Trophoblast cell (in vitro differentiated cells and primary cell): ENCODE results near the gene CEACAM3.

Experiments used
- DNase-seq, 2 donors: peaks; one replicate each; pipeline ENCODE4 v3.0.0-alpha.2; 2016
- H2AFZ ChIP-seq: 2 replicates; pipeline ENCODE4 v1.6.1; 2013; ENCODE audit warnings: low read length, moderate library complexity, mild to moderate bottlenecking; ENCODE audit not compliant: insufficient read depth, poor library complexity
- H2AK5ac ChIP-seq: 2 replicates; pipeline ENCODE4 v1.6.1; 2013; ENCODE audit warnings: mild to moderate bottlenecking, low read length
- H2BK120ac ChIP-seq: 2 replicates; pipeline ENCODE4 v1.6.1; 2013; ENCODE audit warnings: low read length, mild to moderate bottlenecking, moderate library complexity; ENCODE audit not compliant: insufficient read depth, poor library complexity
- H2BK12ac ChIP-seq: 2 replicates; pipeline ENCODE4 v1.6.1; 2013; ENCODE audit warnings: mild to moderate bottlenecking, low read length, moderate library complexity
- H2BK5ac ChIP-seq: 2 replicates; pipeline ENCODE4 v1.6.1; 2013; ENCODE audit warnings: low read length, low read depth, moderate library complexity, mild to moderate bottlenecking; ENCODE audit not compliant: poor library complexity
- H3K14ac ChIP-seq: 2 replicates; pipeline ENCODE4 v1.6.1; 2013; ENCODE audit warnings: mild to moderate bottlenecking, low read length
- H3K18ac ChIP-seq: 2 replicates; pipeline ENCODE4 v1.6.1; 2013; ENCODE audit warnings: mild to moderate bottlenecking, low read length
- H3K23ac ChIP-seq: 2 replicates; pipeline ENCODE4 v1.6.1; 2013; ENCODE audit warnings: low read length
- H3K27ac ChIP-seq: 2 replicates; pipeline ENCODE4 v1.5.1; 2013; ENCODE audit warnings: low read depth, mild to moderate bottlenecking, inconsistent platforms, low read length, moderate library complexity
- H3K27me3 ChIP-seq: 2 replicates; pipeline ENCODE4 v1.6.1; 2013; ENCODE audit warnings: inconsistent platforms, mild to moderate bottlenecking, low read length, moderate library complexity; ENCODE audit not compliant: insufficient read depth
- H3K36me3 ChIP-seq, 2 experiments: 1 replicate in 1 of 2; 2 replicates in 1 of 2; pipeline ENCODE4 v1.6.1; 2013; ENCODE audit warnings: low read length in 2 of 2, mild to moderate bottlenecking in 2 of 2, moderate library complexity in 1 of 2; ENCODE audit not compliant: insufficient read depth in 2 of 2, control insufficient read depth in 1 of 2
- H3K4ac ChIP-seq: 2 replicates; pipeline ENCODE4 v1.6.1; 2013; ENCODE audit warnings: low read depth, mild to moderate bottlenecking, low read length, moderate library complexity
- H3K4me1 ChIP-seq, 2 experiments: 1 replicate in 1 of 2; 2 replicates in 1 of 2; pipeline ENCODE4 v1.6.1; 2013; ENCODE audit warnings: low read length in 2 of 2, mild to moderate bottlenecking in 2 of 2, moderate library complexity in 1 of 2; ENCODE audit not compliant: insufficient read depth in 2 of 2, control insufficient read depth in 1 of 2
- H3K4me2 ChIP-seq: 2 replicates; pipeline ENCODE4 v1.6.1; 2013; ENCODE audit warnings: inconsistent platforms, mild to moderate bottlenecking, low read length, moderate library complexity
- H3K4me3 ChIP-seq: 2 replicates; pipeline ENCODE4 v1.5.1; 2013; ENCODE audit warnings: mild to moderate bottlenecking, low read depth, low read length, inconsistent platforms
- H3K79me1 ChIP-seq: one replicate; pipeline ENCODE4 v1.6.1; 2013; ENCODE audit warnings: low read length
- H3K79me2 ChIP-seq: 2 replicates; pipeline ENCODE4 v1.6.1; 2013; ENCODE audit warnings: low read length, mild to moderate bottlenecking; ENCODE audit not compliant: control insufficient read depth, insufficient read depth, poor library complexity
- H3K9ac ChIP-seq: 2 replicates; pipeline ENCODE4 v1.6.1; 2013; ENCODE audit warnings: mild to moderate bottlenecking, low read length
- H3K9me3 ChIP-seq: 2 replicates; pipeline ENCODE4 v1.6.1; 2013; ENCODE audit warnings: low read depth, mild to moderate bottlenecking, control low read depth, inconsistent platforms, low read length; ENCODE audit not compliant: insufficient read depth
- H4K12ac ChIP-seq: 2 replicates; pipeline ENCODE4 v1.6.1; 2013; ENCODE audit warnings: low read depth, mild to moderate bottlenecking, low read length, moderate library complexity
- H4K8ac ChIP-seq: 2 replicates; pipeline ENCODE4 v1.6.1; 2013; ENCODE audit warnings: low read depth, mild to moderate bottlenecking, low read length, moderate library complexity
- H4K91ac ChIP-seq: one replicate; pipeline ENCODE4 v1.6.1; 2013; ENCODE audit warnings: low read depth, mild to moderate bottlenecking, low read length, moderate library complexity
- WGBS: extraction: QIAGEN DNeasy Blood & Tissue Kit; methylation state at CpG from one replicate; pipeline ENCODE4 v1.1.7; 2013; ENCODE audit warnings: missing lambda C conversion rate; ENCODE audit not compliant: insufficient read length, insufficient coverage; ENCODE audit errors: extremely low coverage; 5-methylcytosine and 5-hydroxymethylcytosine counted together

The CEACAM3 gene

GRCh38 chr19:41810301-41810700, 13.9 kb downstream of the CEACAM3 start:
- no peak overlapping the region for H3K27ac ChIP-seq
- WGBS, result no CpG with 5 or more reads among the region's 4 CpGs
- H2AK5ac ChIP-seq, result no peak overlapping the region
- H3K23ac ChIP-seq, result no peak overlapping the region
- H3K4me1 ChIP-seq, result no peaks in the 10 kb centered on the region
- DNase-seq, result no peak
- H3K14ac ChIP-seq, result no peak overlapping the region
- no peak overlapping the region for H3K9ac ChIP-seq
- H3K36me3 ChIP-seq, result no peaks in the 10 kb centered on the region
- H3K4me3 ChIP-seq, result no peak overlapping the region
- H4K12ac ChIP-seq, result no peak overlapping the region
- no peak overlapping the region for H3K4me2 ChIP-seq
- H3K79me1 ChIP-seq, result no peaks in the 10 kb centered on the region
- no peak overlapping the region for H3K18ac ChIP-seq
- H2BK12ac ChIP-seq, result no peak overlapping the region
- H3K9me3 ChIP-seq, result peaks cover 22% of the 10 kb centered on the region
- H2BK5ac ChIP-seq, result no peak overlapping the region
- no peak overlapping the region for H4K8ac ChIP-seq
- no peak overlapping the region for H2AFZ ChIP-seq
- no peak overlapping the region for H3K4ac ChIP-seq
- H4K91ac ChIP-seq, result no peak overlapping the region
- no peaks in the 10 kb centered on the region for H3K79me2 ChIP-seq
- H2BK120ac ChIP-seq, result no peak overlapping the region
- H3K27me3 ChIP-seq, result no peaks in the 10 kb centered on the region

- Histone ChIP-seq H2AK5ac (no peak overlapping the region), H3K79me2 (no peaks in the 10 kb centered on the region), H3K9ac (no peak overlapping the region), H3K14ac (no peak overlapping the region), H3K27me3 (no peaks in the 10 kb centered on the region), H3K4ac (no peak overlapping the region), H3K23ac (no peak overlapping the region), H2BK120ac (no peak overlapping the region), H3K18ac (no peak overlapping the region), H2BK5ac (no peak overlapping the region), H4K8ac (no peak overlapping the region), H3K4me2 (no peak overlapping the region), H2BK12ac (no peak overlapping the region), H4K91ac (no peak overlapping the region), H3K4me3 (no peak overlapping the region), H3K79me1 (no peaks in the 10 kb centered on the region), H3K36me3 (no peaks in the 10 kb centered on the region), H3K4me1 (no peaks in the 10 kb centered on the region), H4K12ac (no peak overlapping the region), H3K9me3 (peaks cover 22% of the 10 kb centered on the region), H3K27ac (no peak overlapping the region), H2AFZ (no peak overlapping the region)
- no CpG with 5 or more reads among the region's 3 CpGs for WGBS
- DNase-seq, result no peak
Observed at GRCh38 chr19:41811036-41811435, 14.6 kb downstream of the CEACAM3 start.

DNA sequence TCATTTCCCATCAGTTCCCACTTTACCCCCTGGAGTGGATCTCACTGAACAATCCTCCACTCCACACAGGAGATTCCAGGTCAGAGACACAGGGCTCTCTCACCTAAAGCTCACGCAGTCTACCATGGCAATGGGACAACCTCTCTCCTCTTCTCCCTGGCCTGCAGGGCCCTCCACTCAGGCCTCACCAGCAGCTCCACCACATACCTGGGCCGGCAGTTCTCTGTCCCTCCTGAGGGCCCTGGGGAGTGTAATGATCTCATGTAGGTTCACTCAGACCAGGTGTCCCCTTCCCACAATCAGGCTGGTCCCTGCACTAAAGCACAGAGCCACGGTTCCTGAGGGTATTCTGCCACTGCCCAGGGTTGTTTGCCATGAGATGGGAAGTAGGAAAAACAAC, 15.6 kb downstream of the CEACAM3 start:
- Histone ChIP-seq H3K4me3 (no peak overlapping the region), H4K12ac (no peak overlapping the region), H4K8ac (no peak overlapping the region), H2BK12ac (no peak overlapping the region), H3K79me1 (no peaks in the 10 kb centered on the region), H3K27me3 (no peaks in the 10 kb centered on the region), H3K9me3 (peaks cover 22% of the 10 kb centered on the region), H3K27ac (no peak overlapping the region), H3K4me1 (no peaks in the 10 kb centered on the region), H2AK5ac (no peak overlapping the region), H3K4ac (no peak overlapping the region), H3K36me3 (no peaks in the 10 kb centered on the region), H2BK120ac (no peak overlapping the region), H3K23ac (no peak overlapping the region), H3K79me2 (no peaks in the 10 kb centered on the region), H2BK5ac (no peak overlapping the region), H3K18ac (no peak overlapping the region), H3K4me2 (no peak overlapping the region), H4K91ac (no peak overlapping the region), H3K14ac (no peak overlapping the region), H3K9ac (no peak overlapping the region), H2AFZ (no peak overlapping the region)
- no CpG with 5 or more reads among the region's 3 CpGs for WGBS
- DNase-seq, result no peak

- Histone ChIP-seq H3K14ac (no peak overlapping the region), H2BK120ac (no peak overlapping the region), H3K23ac (no peak overlapping the region), H2AK5ac (no peak overlapping the region), H3K18ac (no peak overlapping the region), H3K9me3 (peaks cover 15% of the 10 kb centered on the region), H4K91ac (no peak overlapping the region), H4K8ac (no peak overlapping the region), H3K79me2 (no peaks in the 10 kb centered on the region), H3K4ac (no peak overlapping the region), H3K36me3 (no peaks in the 10 kb centered on the region), H3K4me1 (no peaks in the 10 kb centered on the region), H2BK12ac (no peak overlapping the region), H3K79me1 (no peaks in the 10 kb centered on the region), H3K4me3 (no peak overlapping the region), H4K12ac (no peak overlapping the region), H3K27ac (no peak overlapping the region), H2AFZ (no peak overlapping the region), H2BK5ac (no peak overlapping the region), H3K4me2 (no peak overlapping the region), H3K27me3 (no peaks in the 10 kb centered on the region), H3K9ac (no peak overlapping the region)
- WGBS, result no CpG with 5 or more reads among the region's 4 CpGs
- DNase-seq, result no peak
Observed at GRCh38 chr19:41813911-41814310, 17.5 kb downstream of the CEACAM3 start.
